Sigmoid colon (tissue), 7 donors: ENCODE data around the gene TTC6. TPM values are rescaled to one million over a fixed set of nuclear protein-coding genes. Genes with fewer than 3 reads are reported as not detected.

Experiments used
- DNase-seq: peaks from one replicate; pipeline ENCODE4 v3.0.0-alpha.2; 2019
- H3K27ac ChIP-seq, 4 donors: fragments of 200-600 bp; sonication (generic); one replicate each; pipeline ENCODE4 v1.5.1; 2016 to 2019; ENCODE audit warnings: mild to moderate bottlenecking in 1 of 4
- H3K27me3 ChIP-seq, 3 donors: fragments of 200-600 bp; sonication (generic); one replicate each; pipeline ENCODE4 v1.5.1; 2019; ENCODE audit warnings: mild to moderate bottlenecking in 1 of 3
- H3K36me3 ChIP-seq, 4 donors: fragments of 200-600 bp; sonication (generic); one replicate each; pipeline ENCODE4 v1.5.1; 2016 to 2019
- H3K4me1 ChIP-seq, 4 donors: fragments of 200-600 bp; sonication (generic); one replicate each; pipeline ENCODE4 v1.5.1; 2017 to 2019
- H3K4me3 ChIP-seq, 4 donors: fragments of 200-600 bp; sonication (generic); one replicate each; pipeline ENCODE4 v1.5.1; 2017 to 2019; ENCODE audit warnings: mild to moderate bottlenecking in 2 of 4, moderate library complexity in 1 of 4
- H3K9me3 ChIP-seq, 4 donors: fragments of 200-600 bp in 3 of 4; sonication (generic) in 3 of 4; one replicate each; pipeline versions ENCODE4 v1.5.1 to v1.6.1; 2013 to 2019
- CTCF ChIP-seq, 4 experiments: fragments of 450-650 bp in 3 of 4; fragments of 200-600 bp in 1 of 4; IDR thresholded peaks; one replicate each; pipeline ENCODE4 v1.5.1; 2016 to 2019; ENCODE audit warnings: antibody characterized with exemption in 4 of 4, mild to moderate bottlenecking in 3 of 4, moderate library complexity in 2 of 4
- EP300 ChIP-seq, 4 donors: sonication (generic); formaldehyde crosslinking; IDR thresholded peaks; one replicate each; pipeline ENCODE4 v1.6.1; 2017; ENCODE audit warnings: antibody characterized with exemption in 4 of 4
- POLR2A ChIP-seq, 2 donors: fragments of 450-650 bp; IDR thresholded peaks; one replicate each; pipeline ENCODE4 v1.6.1; 2016; ENCODE audit warnings: antibody characterized with exemption in 2 of 2, mild to moderate bottlenecking in 2 of 2, moderate library complexity in 2 of 2
- POLR2AphosphoS5 ChIP-seq, 4 donors: sonication (generic); formaldehyde crosslinking; IDR thresholded peaks; one replicate each; pipeline ENCODE4 v1.6.1; 2017; ENCODE audit warnings: antibody characterized with exemption in 4 of 4
- WGBS, 2 donors: extraction: QIAGEN DNeasy Blood & Tissue Kit; methylation state at CpG; one replicate each; pipeline ENCODE4 v1.1.7; 2013; 5-methylcytosine and 5-hydroxymethylcytosine counted together
- intact Hi-C: fragments of 100-400 bp; cut with DNase I; formaldehyde crosslinking; loops from one replicate; pipeline ENCODE4 v1.15.1; 2023
- polyA plus RNA-seq, 3 donors: library from polyadenylated mRNA; stranded (reverse); fragments of 200-250 nt; gene quantifications; one replicate each; pipeline ENCODE4 v1.2.3, GENCODE V29; 2013
- total RNA-seq, 4 donors: library from RNA; depleted of rRNA; stranded (reverse); fragments of >200 nt; gene quantifications; one replicate each; pipeline ENCODE4 v1.1.0, GENCODE V29; 2016
- donor health status: healthy with polysubstance abuse.
- donor health status: Bipolar disorder and iron deficiency.
- donor health status: healthy.

The TTC6 gene
- total and polyA plus RNA-seq, 7 donors, result 0.23 to 1.1 TPM; not detected in 5

- DNase-seq, result no peak
- Histone ChIP-seq H3K4me1 (peaks cover 0 to 40% (median 33%) of the 10 kb centered on the region in 4 donors), H3K4me3 (no peak overlapping the region), H3K9me3 (no peaks in the 10 kb centered on the region), H3K36me3 (no peaks in the 10 kb centered on the region), H3K27me3 (peaks cover 74 to 98% (median 97%) of the 10 kb centered on the region in 3 donors), H3K27ac (no peak overlapping the region)
- TF ChIP-seq EP300 (IDR thresholded peaks at IDR 0.05) (peak in 1 of 4 donors; percentile 15), CTCF (IDR thresholded peaks at IDR 0.05) (no peak)
- intact Hi-C loops, result no loop called here
- 2 to 5% methylated on average over 45 of the region's 45 CpGs for WGBS, 2 donors
Observed at GRCh38 chr14:37591311-37591940, 4.0 kb upstream of the TTC6 start.

GRCh38 chr14:37591941-37592481, 3.4 kb upstream of the TTC6 start:
- intact Hi-C loops, result no loop called here
- TF ChIP-seq EP300 (IDR thresholded peaks at IDR 0.05) (no peak), CTCF (IDR thresholded peaks at IDR 0.05) (no peak), POLR2AphosphoS5 (IDR thresholded peaks at IDR 0.05) (no peak), POLR2A (IDR thresholded peaks at IDR 0.05) (no peak)
- peaks cover 0 to 40% (median 33%) of the 10 kb centered on the region in 4 donors for H3K4me1 ChIP-seq

GRCh38 chr14:37592482-37593408, 2.7 kb upstream of the TTC6 start:
- intact Hi-C loops, result no loop called here
- TF ChIP-seq POLR2AphosphoS5 (IDR thresholded peaks at IDR 0.05) (peak in 2 of 4 donors; percentile 4 to 5), POLR2A (IDR thresholded peaks at IDR 0.05) (no peak)

More at GRCh38 chr14:37591941-37592481, 3.4 kb upstream of the TTC6 start:
- H3K27me3 ChIP-seq, result peaks cover 73 to 98% (median 97%) of the 10 kb centered on the region in 3 donors
- no peaks in the 10 kb centered on the region for H3K36me3 ChIP-seq
- no peaks in the 10 kb centered on the region for H3K9me3 ChIP-seq
- no peak overlapping the region for H3K27ac ChIP-seq
- WGBS, 2 donors, result 2 to 7% methylated on average over 58 of the region's 58 CpGs
- no peak for DNase-seq
- H3K4me3 ChIP-seq, result no peak overlapping the region

GRCh38 chr14:37593511-37594237, 1.8 kb upstream of the TTC6 start:
- no peaks in the 10 kb centered on the region for H3K36me3 ChIP-seq
- intact Hi-C loops, result no loop called here

More at GRCh38 chr14:37592482-37593408, 2.7 kb upstream of the TTC6 start:
- Histone ChIP-seq H3K4me3 (no peak overlapping the region), H3K4me1 (peaks cover 0 to 42% (median 32%) of the 10 kb centered on the region in 4 donors), H3K27me3 (peaks cover 76 to 98% (median 97%) of the 10 kb centered on the region in 3 donors), H3K36me3 (no peaks in the 10 kb centered on the region), H3K9me3 (no peaks in the 10 kb centered on the region), H3K27ac (no peak overlapping the region)
- WGBS, 2 donors, result 3 to 8% methylated on average over 42 of the region's 42 CpGs
- DNase-seq, result no peak

More at GRCh38 chr14:37593511-37594237, 1.8 kb upstream of the TTC6 start:
- Histone ChIP-seq H3K4me1 (peaks cover 0 to 45% (median 33%) of the 10 kb centered on the region in 4 donors), H3K27me3 (peaks cover 77 to 98% (median 97%) of the 10 kb centered on the region in 3 donors), H3K9me3 (no peaks in the 10 kb centered on the region), H3K4me3 (peak overlapping the region in 1 of 4 donors; percentile 40), H3K27ac (no peak overlapping the region)
- no peak for DNase-seq
- no peak for TF ChIP-seq CTCF (IDR thresholded peaks at IDR 0.05)
- TF ChIP-seq POLR2AphosphoS5 (IDR thresholded peaks at IDR 0.05), result peak in 1 of 4 donors; percentile 36
- WGBS, 2 donors, result 3 to 11% methylated on average over 14 of the region's 14 CpGs
